T-helper 1 cell treated with Interleukin-12 subunit alpha and Interleukin-12 subunit beta and Interleukin-4 antibody, amounts not matched to agents 30 ng/mL and 1 ng/mL, for 36 hours (primary cell): Measurements from ENCODE around the gene UQCR11. TPM values are rescaled to one million over a fixed set of nuclear protein-coding genes. Genes with fewer than 3 reads are reported as not detected.

Experiments used
- intact Hi-C: fragments of 100-400 bp; cut with micrococcal nuclease; formaldehyde crosslinking; loops from one replicate; pipeline ENCODE4 v1.15.1; 2024
- total RNA-seq: library from RNA; stranded (reverse); gene quantifications from 2 replicates; pipeline ENCODE4 v1.2.3, GENCODE V29; 2022

The UQCR11 gene
- total RNA-seq, 1 donor from 2014 or later = 185 TPM

- intact Hi-C loops = no loop called here
These were observed 11.6 kb upstream of the UQCR11 start for GRCh38 chr19:1616875-1617274.

- intact Hi-C loops = no loop called here
These were observed 11.1 kb upstream of the UQCR11 start for GRCh38 chr19:1616396-1616795.

GRCh38 chr19:1615156-1615765 lies 10.0 kb upstream of the UQCR11 start:
- intact Hi-C loops = no loop called here

GRCh38 chr19:1613808-1614570 lies 8.7 kb upstream of the UQCR11 start:
- intact Hi-C loops = no loop called here

GRCh38 chr19:1613146-1613545 lies 7.9 kb upstream of the UQCR11 start:
- intact Hi-C loops = no loop called here

- intact Hi-C loops = no loop called here
These were observed 7.1 kb upstream of the UQCR11 start for GRCh38 chr19:1612114-1613086.

- intact Hi-C loops = no loop called here
These were observed 6.1 kb upstream of the UQCR11 start for GRCh38 chr19:1611353-1611752.

- intact Hi-C loops = no loop called here
These were observed 5.3 kb upstream of the UQCR11 start for GRCh38 chr19:1610579-1610978.

GRCh38 chr19:1609680-1610474 lies 4.6 kb upstream of the UQCR11 start:
- intact Hi-C loops = loop anchor here (10.0 kb wide), 1 partner anchor 1825 kb away; no protein-coding TSS in a partner anchor

- intact Hi-C loops = loop anchor here (10.0 kb wide), 1 partner anchor 1826 kb away; no protein-coding TSS in a partner anchor
These were observed 3.8 kb upstream of the UQCR11 start for GRCh38 chr19:1609103-1609396.

GRCh38 chr19:1608359-1609102 lies 3.3 kb upstream of the UQCR11 start:
- intact Hi-C loops = loop anchor here (10.0 kb wide), 1 partner anchor 1826 kb away; no protein-coding TSS in a partner anchor

GRCh38 chr19:1606138-1606651 lies 933 bp upstream of the UQCR11 start:
- intact Hi-C loops = loop anchor here (1.0 to 10.0 kb wide), 2 partner anchors 66 to 1829 kb away; no protein-coding TSS in a partner anchor

GRCh38 chr19:1602091-1602707 lies 3.1 kb downstream of the UQCR11 start:
- intact Hi-C loops = loop anchor here (10.0 kb wide), 1 partner anchor 1833 kb away; no protein-coding TSS in a partner anchor

GRCh38 chr19:1601613-1602064 lies 3.6 kb downstream of the UQCR11 start:
- intact Hi-C loops = loop anchor here (10.0 kb wide), 1 partner anchor 1833 kb away; no protein-coding TSS in a partner anchor

- intact Hi-C loops = no loop called here
These were observed 5.8 kb downstream of the UQCR11 start for GRCh38 chr19:1599460-1599846.

GRCh38 chr19:1598777-1599459 lies 6.3 kb downstream of the UQCR11 start:
- intact Hi-C loops = no loop called here

GRCh38 chr19:1593501-1593772 lies 11.8 kb downstream of the UQCR11 start:
- intact Hi-C loops = loop anchor here (5.0 kb wide), 1 partner anchor 101 kb away; the partner anchor contains the start of genes PCSK4 and REEP6

GRCh38 chr19:1592755-1593500 lies 12.3 kb downstream of the UQCR11 start, which contains the start of gene MBD3:
Gene MBD3, minus strand, starts transcription at chr19:1592865. Its CDS starts 234 bp downstream, at chr19:1592631.
- intact Hi-C loops = loop anchor here (1.0 to 5.0 kb wide), 5 partner anchors 12 to 219 kb away; partner anchors contain the start of genes ATP8B3, MEX3D, PCSK4 and REEP6
